GM19452 (cell line): ENCODE results near the gene SPATS2.

Experiments used
- ATAC-seq: cut with Tn5 transposase; IDR thresholded peaks from one replicate; pipeline ENCODE4 v1.9.1; 2021; ENCODE audit not compliant: unreplicated experiment

The SPATS2 gene

GRCh38 chr12:49335955-49336644 lies 31.2 kb upstream of the SPATS2 start:
- ATAC-seq, result no peak

GRCh38 chr12:49336645-49337584 lies 30.3 kb upstream of the SPATS2 start, which contains the start of gene C1QL4:
C1QL4 (minus strand) TSS chr12:49337188; CDS start chr12:49336477, 711 bp downstream.
- no peak for ATAC-seq

- ATAC-seq, result no peak
Measured at GRCh38 chr12:49338830-49339463, 28.3 kb upstream of the SPATS2 start.

- ATAC-seq, result no peak
Measured at GRCh38 chr12:49339464-49339861, 27.8 kb upstream of the SPATS2 start.

GRCh38 chr12:49340095-49340870 lies 27.0 kb upstream of the SPATS2 start:
- ATAC-seq, result no peak

- ATAC-seq, result no peak
Measured at GRCh38 chr12:49340971-49341776, 26.1 kb upstream of the SPATS2 start.

- ATAC-seq, result no peak
Measured at GRCh38 chr12:49341777-49342065, 25.5 kb upstream of the SPATS2 start.

GRCh38 chr12:49342066-49342913 lies 25.0 kb upstream of the SPATS2 start:
- peak; percentile 58 for ATAC-seq

GRCh38 chr12:49342914-49343731 lies 24.1 kb upstream of the SPATS2 start:
- no peak for ATAC-seq

- ATAC-seq, result no peak
Measured at GRCh38 chr12:49344486-49345050, 22.7 kb upstream of the SPATS2 start.

GRCh38 chr12:49345051-49345824 lies 22.0 kb upstream of the SPATS2 start:
- ATAC-seq, result no peak

- no peak for ATAC-seq
Measured at GRCh38 chr12:49345825-49346658, 21.2 kb upstream of the SPATS2 start.

- ATAC-seq, result no peak
Measured at GRCh38 chr12:49346659-49347310, 20.5 kb upstream of the SPATS2 start, which contains the start of gene DNAJC22. DNAJC22 (plus strand) TSS chr12:49346888; CDS start chr12:49348873, 1,985 bp downstream.

- ATAC-seq, result peak; percentile 57
Measured at GRCh38 chr12:49347311-49348193, 19.7 kb upstream of the SPATS2 start.

GRCh38 chr12:49348781-49349180 lies 18.5 kb upstream of the SPATS2 start:
- no peak for ATAC-seq
